Measurements from ENCODE around the gene TAMALIN. TPM values are rescaled to one million over a fixed set of nuclear protein-coding genes. Genes with fewer than 3 reads are reported as not detected.

TAMALIN gene
- total RNA-seq, 2 experiments from 2014 or later = 495 to 525 TPM

- no peaks in the 10 kb centered on the region for H3K36me3 Mint-ChIP-seq (ENCODE audit: low read depth)
- intact Hi-C loops (cut with DNase I, micrococcal nuclease) = no loop called here
- ChIA-PET CTCF (interaction anchor here (0.9 to 1.1 kb wide), 2 partner anchors 12 to 17 kb away, joined by 3 to 5 read pairs; no protein-coding TSS in a partner anchor), POLR2A (interaction anchor here (1.1 kb wide), 1 partner anchor 9 kb away, joined by 5 read pairs; the partner anchor contains the start of gene NR4A1)
- no peak for TF ChIP-seq CTCF (IDR thresholded peaks at IDR 0.05)
- peak; percentile 42 for ATAC-seq (ENCODE audit: poor library complexity)
- peaks cover 28% of the 10 kb centered on the region for H3K4me1 Mint-ChIP-seq (ENCODE audit: low read depth)
- Histone ChIP-seq H3K4me1 (ENCODE audit: insufficient read depth, low read length) (peaks cover 43% of the 10 kb centered on the region), H3K36me3 (ENCODE audit: insufficient read depth, low read length) (no peaks in the 10 kb centered on the region), H3K4me3 (ENCODE audit: low read length) (no peak overlapping the region), H3K27me3 (ENCODE audit: control insufficient read depth in 1 of 2, insufficient read depth in 2 of 2, low read length in 2 of 2) (no peaks in the 10 kb centered on the region), H3K9me3 (ENCODE audit: control insufficient read depth in 1 of 2, insufficient read depth in 1 of 2, low read length in 2 of 2) (no peaks in the 10 kb centered on the region), H3K27ac (ENCODE audit: low read depth in 1 of 2, low read length in 2 of 2) (no peak overlapping the region)
- no peaks in the 10 kb centered on the region for H3K9me3 Mint-ChIP-seq
- H3K27ac Mint-ChIP-seq = peak overlapping the region; percentile 45
- peak overlapping the region; percentile 36 for H3K4me3 Mint-ChIP-seq
- no peaks in the 10 kb centered on the region for H3K27me3 Mint-ChIP-seq
- DNase-seq = peak in 7 of 14 experiments; percentile 37 to 83 (median 46)
These were observed 35.0 kb downstream of the TAMALIN start for GRCh38 chr12:52041695-52042123.

- CTCF ChIA-PET = interaction anchor here (0.8 to 1.1 kb wide), 2 partner anchors 18 to 40 kb away, joined by 3 to 4 read pairs; no protein-coding TSS in a partner anchor
- TF ChIP-seq CTCF (IDR thresholded peaks at IDR 0.05) = no peak
- DNase-seq = no peak
- Mint-ChIP-seq H3K4me3 (no peak overlapping the region), H3K9me3 (no peaks in the 10 kb centered on the region), H3K27ac (no peak overlapping the region), H3K4me1 (ENCODE audit: low read depth) (peaks cover 28% of the 10 kb centered on the region), H3K27me3 (no peaks in the 10 kb centered on the region), H3K36me3 (ENCODE audit: low read depth) (no peaks in the 10 kb centered on the region)
- H3K36me3 ChIP-seq (ENCODE audit: insufficient read depth, low read length) = no peaks in the 10 kb centered on the region
- no peaks in the 10 kb centered on the region for H3K27me3 ChIP-seq (ENCODE audit: control insufficient read depth in 1 of 2, insufficient read depth in 2 of 2, low read length in 2 of 2)
- no peak overlapping the region for H3K27ac ChIP-seq (ENCODE audit: low read depth in 1 of 2, low read length in 2 of 2)
- intact Hi-C loops (cut with DNase I, micrococcal nuclease) = no loop called here
- POLR2A ChIA-PET = no interaction called here
- no peak for ATAC-seq (ENCODE audit: poor library complexity)
- H3K4me1 ChIP-seq (ENCODE audit: insufficient read depth, low read length) = peaks cover 35% of the 10 kb centered on the region
- no peak overlapping the region for H3K4me3 ChIP-seq (ENCODE audit: low read length)
- H3K9me3 ChIP-seq (ENCODE audit: control insufficient read depth in 1 of 2, insufficient read depth in 1 of 2, low read length in 2 of 2) = no peaks in the 10 kb centered on the region
These were observed 36.1 kb downstream of the TAMALIN start for GRCh38 chr12:52042706-52043385.

- Mint-ChIP-seq H3K27ac (no peak overlapping the region), H3K27me3 (no peaks in the 10 kb centered on the region), H3K36me3 (ENCODE audit: low read depth) (no peaks in the 10 kb centered on the region), H3K9me3 (no peaks in the 10 kb centered on the region), H3K4me1 (ENCODE audit: low read depth) (peaks cover 22% of the 10 kb centered on the region), H3K4me3 (no peak overlapping the region)
- Histone ChIP-seq H3K36me3 (ENCODE audit: insufficient read depth, low read length) (no peaks in the 10 kb centered on the region), H3K27ac (ENCODE audit: low read depth in 1 of 2, low read length in 2 of 2) (no peak overlapping the region), H3K4me1 (ENCODE audit: insufficient read depth, low read length) (peaks cover 30% of the 10 kb centered on the region), H3K27me3 (ENCODE audit: control insufficient read depth in 1 of 2, insufficient read depth in 2 of 2, low read length in 2 of 2) (no peaks in the 10 kb centered on the region), H3K4me3 (ENCODE audit: low read length) (no peak overlapping the region), H3K9me3 (ENCODE audit: control insufficient read depth in 1 of 2, insufficient read depth in 1 of 2, low read length in 2 of 2) (no peaks in the 10 kb centered on the region)
- ChIA-PET POLR2A (interaction anchor here (1.6 kb wide), 1 partner anchor 26 kb away, joined by 9 read pairs; the partner anchor contains the start of gene ATG101), CTCF (interaction anchor here (1.1 kb wide), 1 partner anchor 39 kb away, joined by 3 read pairs; no protein-coding TSS in a partner anchor)
- intact Hi-C loops (cut with DNase I, micrococcal nuclease) = no loop called here
- no peak for ATAC-seq (ENCODE audit: poor library complexity)
- DNase-seq = no peak
- TF ChIP-seq CTCF (IDR thresholded peaks at IDR 0.05) = no peak
These were observed 36.9 kb downstream of the TAMALIN start for GRCh38 chr12:52043386-52044212.
